HG03520 (cell line): ENCODE data around the gene L3MBTL3.

Experiments used
- ATAC-seq: cut with Tn5 transposase; IDR thresholded peaks from one replicate; pipeline ENCODE4 v1.9.1; 2021; ENCODE audit warnings: mild to moderate bottlenecking, moderate library complexity; ENCODE audit not compliant: unreplicated experiment

The L3MBTL3 gene

GRCh38 chr6:130018292-130018743 lies at the start of gene L3MBTL3:
Gene L3MBTL3 (plus strand): TSS chr6:130018581. CDS start chr6:130042700, 24,119 bp downstream.
- peak; percentile 63 for ATAC-seq

DNA sequence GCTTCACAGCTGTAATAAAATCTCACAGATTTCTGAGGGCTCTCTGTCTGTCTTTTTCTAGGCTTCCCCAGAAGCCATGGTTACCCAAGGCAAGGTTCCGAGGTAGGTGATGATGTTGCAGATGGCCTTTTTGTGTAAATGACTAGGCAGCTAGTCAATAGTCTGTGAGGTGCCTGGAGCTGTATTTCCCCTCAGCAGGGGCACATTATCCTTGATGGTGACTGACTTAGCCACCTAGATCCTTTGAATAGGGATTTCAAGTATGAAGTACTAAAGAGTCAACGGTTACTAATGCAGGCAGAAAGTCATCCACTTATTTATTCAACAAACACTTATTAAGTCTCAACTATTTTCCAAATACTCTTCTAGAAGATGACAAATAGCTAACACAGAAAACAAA lies 49.3 kb upstream of the L3MBTL3 start:
- no peak for ATAC-seq

GRCh38 chr6:129976110-129976509 lies 42.3 kb upstream of the L3MBTL3 start:
- no peak for ATAC-seq

- ATAC-seq = no peak
Measured at GRCh38 chr6:129978148-129978916, 40.0 kb upstream of the L3MBTL3 start.

GRCh38 chr6:129980821-129981220 lies 37.6 kb upstream of the L3MBTL3 start:
- ATAC-seq = no peak

GRCh38 chr6:129981598-129981997 lies 36.8 kb upstream of the L3MBTL3 start:
- ATAC-seq = no peak

GRCh38 chr6:129989396-129989795 lies 29.0 kb upstream of the L3MBTL3 start:
- no peak for ATAC-seq

- ATAC-seq = no peak
Measured at GRCh38 chr6:129992881-129993280, 25.5 kb upstream of the L3MBTL3 start.

DNA sequence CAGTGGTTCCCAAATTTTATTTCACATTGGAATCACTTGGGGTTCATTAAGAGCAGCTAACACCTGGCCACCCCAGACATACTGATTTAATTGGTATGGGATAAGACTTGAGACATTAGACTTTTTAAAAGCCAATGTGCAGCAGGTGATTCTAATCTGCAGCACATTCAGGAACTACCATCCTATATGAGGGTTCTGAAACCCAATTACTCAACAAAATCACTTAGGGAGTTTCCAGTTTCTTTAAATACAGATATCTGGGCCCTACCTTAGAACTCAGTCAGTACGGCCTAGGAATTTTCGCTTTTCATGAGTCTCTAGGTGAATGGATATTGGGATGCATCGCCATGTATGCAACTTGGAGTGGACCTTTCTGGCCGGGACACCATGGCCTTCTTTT lies 24.0 kb upstream of the L3MBTL3 start:
- no peak for ATAC-seq

- ATAC-seq = no peak
Measured at GRCh38 chr6:129996387-129996786, 22.0 kb upstream of the L3MBTL3 start.

GRCh38 chr6:130000526-130001421 lies 17.6 kb upstream of the L3MBTL3 start:
- no peak for ATAC-seq

- ATAC-seq = no peak
Measured at GRCh38 chr6:130008236-130008873, 10.0 kb upstream of the L3MBTL3 start.

DNA sequence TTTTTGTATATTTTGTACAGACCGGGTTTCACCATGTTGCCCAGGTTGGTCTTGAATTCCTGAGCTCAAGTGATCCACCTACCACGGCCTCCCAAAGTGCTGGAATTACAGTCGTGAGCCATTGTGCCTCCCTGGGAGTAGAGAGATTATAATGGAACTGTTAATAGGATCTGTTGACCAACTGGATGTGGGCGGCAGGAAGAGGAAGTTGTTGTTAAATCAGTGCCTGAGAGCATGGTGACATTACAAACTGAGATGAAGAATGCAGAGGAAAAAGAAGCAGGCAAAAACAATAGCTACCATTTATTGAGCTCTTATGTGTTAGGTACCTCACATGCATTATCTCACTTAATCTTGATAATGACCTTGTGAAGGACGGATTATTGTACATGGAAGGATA lies 9.2 kb upstream of the L3MBTL3 start:
- ATAC-seq = no peak

- no peak for ATAC-seq
Measured at GRCh38 chr6:130010387-130010786, 8.0 kb upstream of the L3MBTL3 start.

- ATAC-seq = no peak
Measured at GRCh38 chr6:130012728-130013127, 5.7 kb upstream of the L3MBTL3 start.

GRCh38 chr6:130018744-130019325 lies 454 bp downstream of the L3MBTL3 start:
- peak; percentile 34 for ATAC-seq

GRCh38 chr6:130019326-130020072 lies 1.1 kb downstream of the L3MBTL3 start:
- ATAC-seq = peak; percentile 19

GRCh38 chr6:130020073-130020906 lies 1.9 kb downstream of the L3MBTL3 start:
- no peak for ATAC-seq

GRCh38 chr6:130020907-130021629 lies 2.7 kb downstream of the L3MBTL3 start:
- ATAC-seq = peak; percentile 53
